ENCODE measurements around the gene SYT9.

GRCh38 chr11:7449841-7450214, 198.1 kb downstream of the SYT9 start:
- TF ChIP-seq CTCF (IDR thresholded peaks at IDR 0.05 in 8 of 11, conservative IDR thresholded peaks at IDR 0.05 in 3 of 11) (no peak), POLR2A (IDR thresholded peaks at IDR 0.05) (no peak)
